Activated CD4-positive, CD25-positive, alpha-beta regulatory T cell treated with anti-CD3 and anti-CD28 coated beads, Interleukin-2, amount 50 U/mL, for 24 hours (primary cell): ENCODE measurements around the gene CD7.

Experiments
- ATAC-seq, 2 donors: fragments of 150-1000 bp; cut with Tn5 transposase; one replicate each; pipeline ENCODE4 v1.10.0; 2021; ENCODE audit warnings: mild to moderate bottlenecking in 1 of 2, moderate library complexity in 1 of 2

Gene CD7

GRCh38 chr17:82328141-82328993 lies 11.0 kb upstream of the CD7 start:
- ATAC-seq = no peak

GRCh38 chr17:82327757-82328140 lies 10.3 kb upstream of the CD7 start:
- ATAC-seq = no peak

GRCh38 chr17:82327289-82327688 lies 9.9 kb upstream of the CD7 start:
- no peak for ATAC-seq

- no peak for ATAC-seq
Measured at GRCh38 chr17:82325286-82326180, 8.1 kb upstream of the CD7 start.

GRCh38 chr17:82324566-82325285 lies 7.3 kb upstream of the CD7 start:
- ATAC-seq = no peak

GRCh38 chr17:82323514-82324234 lies 6.3 kb upstream of the CD7 start:
- no peak for ATAC-seq

GRCh38 chr17:82322526-82323453 lies 5.4 kb upstream of the CD7 start:
- ATAC-seq = no peak

GRCh38 chr17:82321947-82322466 lies 4.6 kb upstream of the CD7 start:
- peak in 1 of 2 donors; percentile 6 for ATAC-seq

GRCh38 chr17:82320956-82321927 lies 3.8 kb upstream of the CD7 start:
- peak; percentile 73 to 74 for ATAC-seq

- ATAC-seq = no peak
Measured at GRCh38 chr17:82320140-82320840, 2.9 kb upstream of the CD7 start.

- no peak for ATAC-seq
Measured at GRCh38 chr17:82319619-82320062, 2.2 kb upstream of the CD7 start.

- no peak for ATAC-seq
Measured at GRCh38 chr17:82318772-82319606, 1.6 kb upstream of the CD7 start.

- ATAC-seq = no peak
Measured at GRCh38 chr17:82318169-82318498, 726 bp upstream of the CD7 start.

- peak in 1 of 2 donors; percentile 8 for ATAC-seq
Measured at GRCh38 chr17:82316651-82317393, 586 bp downstream of the CD7 start.

- peak; percentile 37 to 41 for ATAC-seq
Measured at GRCh38 chr17:82315703-82316358, 1.6 kb downstream of the CD7 start.

- ATAC-seq = no peak
Measured at GRCh38 chr17:82314727-82315605, 2.4 kb downstream of the CD7 start.
